ENCODE measurements around the gene RXRA.

GRCh38 chr9:134425401-134425800, 99.1 kb downstream of the RXRA start:
- TF ChIP-seq, protein P1, sequence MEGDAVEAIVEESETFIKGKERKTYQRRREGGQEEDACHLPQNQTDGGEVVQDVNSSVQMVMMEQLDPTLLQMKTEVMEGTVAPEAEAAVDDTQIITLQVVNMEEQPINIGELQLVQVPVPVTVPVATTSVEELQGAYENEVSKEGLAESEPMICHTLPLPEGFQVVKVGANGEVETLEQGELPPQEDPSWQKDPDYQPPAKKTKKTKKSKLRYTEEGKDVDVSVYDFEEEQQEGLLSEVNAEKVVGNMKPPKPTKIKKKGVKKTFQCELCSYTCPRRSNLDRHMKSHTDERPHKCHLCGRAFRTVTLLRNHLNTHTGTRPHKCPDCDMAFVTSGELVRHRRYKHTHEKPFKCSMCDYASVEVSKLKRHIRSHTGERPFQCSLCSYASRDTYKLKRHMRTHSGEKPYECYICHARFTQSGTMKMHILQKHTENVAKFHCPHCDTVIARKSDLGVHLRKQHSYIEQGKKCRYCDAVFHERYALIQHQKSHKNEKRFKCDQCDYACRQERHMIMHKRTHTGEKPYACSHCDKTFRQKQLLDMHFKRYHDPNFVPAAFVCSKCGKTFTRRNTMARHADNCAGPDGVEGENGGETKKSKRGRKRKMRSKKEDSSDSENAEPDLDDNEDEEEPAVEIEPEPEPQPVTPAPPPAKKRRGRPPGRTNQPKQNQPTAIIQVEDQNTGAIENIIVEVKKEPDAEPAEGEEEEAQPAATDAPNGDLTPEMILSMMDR (IDR thresholded peaks at IDR 0.05; ENCODE audit: low read length), result no peak
- no peak for TF ChIP-seq EZH2 (IDR thresholded peaks at IDR 0.05; ENCODE audit: borderline replicate concordance, low read length)
